A673 (cell line): Measurements from ENCODE around the gene SCRN2. TPM values are rescaled to one million over a fixed set of nuclear protein-coding genes. Genes with fewer than 3 reads are reported as not detected.

ENCODE experiments used
- BruUV-seq: library from RNA; stranded (reverse); fragments of 400-500 nt; replicated peaks from 2 replicates; lab custom pipeline; 2021; lab: Mats Ljungman, UMichigan
- CTCF ChIA-PET: fragments of 300-600 bp; sonication (Branson Sonifier 250); formaldehyde crosslinking; loops from one replicate; lab custom pipeline; 2022; ENCODE audit warnings: antibody characterized with exemption; lab: Charles Lee
- POLR2A ChIA-PET: fragments of 300-600 bp; sonication (Branson Sonifier 250); formaldehyde crosslinking; loops from one replicate; lab custom pipeline; 2022; ENCODE audit warnings: antibody characterized with exemption; ENCODE audit not compliant: low non-redundant PET; lab: Charles Lee
- DNase-seq: peaks from one replicate; pipeline ENCODE4 v3.0.0-alpha.2; 2015; ENCODE audit warnings: low spot score
- H3K27ac ChIP-seq: fragments of 200-600 bp; sonication (generic); 2 replicates; pipeline ENCODE4 v1.5.1; 2016; ENCODE audit warnings: mixed run types, low read depth, mild to moderate bottlenecking, mixed read lengths, antibody characterized with exemption, low read length; ENCODE audit not compliant: poor library complexity, severe bottlenecking
- H3K27me3 ChIP-seq: fragments of 200-600 bp; sonication (generic); replicated peaks from 2 replicates; pipeline ENCODE4 v1.6.1; 2017; ENCODE audit warnings: mixed run types, low read depth, mild to moderate bottlenecking, mixed read lengths, antibody characterized with exemption, low read length; ENCODE audit not compliant: insufficient read depth, poor library complexity
- H3K36me3 ChIP-seq: fragments of 200-600 bp; sonication (generic); 2 replicates; pipeline ENCODE4 v1.6.1; 2016; ENCODE audit warnings: mixed run types, mild to moderate bottlenecking, mixed read lengths, antibody characterized with exemption, low read length; ENCODE audit not compliant: insufficient read depth, poor library complexity, severe bottlenecking
- H3K4me1 ChIP-seq: fragments of 200-600 bp; sonication (generic); 2 replicates; pipeline ENCODE4 v1.6.1; 2017; ENCODE audit warnings: mixed run types, mild to moderate bottlenecking, mixed read lengths, antibody characterized with exemption, low read length; ENCODE audit not compliant: insufficient read depth, poor library complexity, severe bottlenecking
- H3K4me3 ChIP-seq: fragments of 200-600 bp; sonication (generic); 2 replicates; pipeline ENCODE4 v1.5.1; 2016; ENCODE audit warnings: low read depth, mixed run types, mild to moderate bottlenecking, mixed read lengths, low read length; ENCODE audit not compliant: poor library complexity, severe bottlenecking
- H3K9me3 ChIP-seq: fragments of 200-600 bp; sonication (generic); 2 replicates; pipeline ENCODE4 v1.6.1; 2016; ENCODE audit warnings: mixed run types, low read depth, mild to moderate bottlenecking, mixed read lengths, antibody characterized with exemption, low read length; ENCODE audit not compliant: poor library complexity, severe bottlenecking
- CTCF ChIP-seq: fragments of 300-800, 200-600 bp; sonication (generic); conservative IDR thresholded peaks from 2 replicates; pipeline ENCODE4 v1.5.1; 2017; ENCODE audit warnings: low read depth, mild to moderate bottlenecking, antibody characterized with exemption, low read length, moderate library complexity, mixed read lengths
- EZH2 ChIP-seq: fragments of 200-600 bp; sonication (generic); IDR thresholded peaks from 2 replicates; pipeline ENCODE4 v1.6.1; 2017; ENCODE audit warnings: borderline replicate concordance, low read depth, mild to moderate bottlenecking, mixed read lengths, antibody characterized with exemption, low read length; ENCODE audit not compliant: poor library complexity, severe bottlenecking
- intact Hi-C: fragments of 100-400 bp; cut with micrococcal nuclease; formaldehyde crosslinking; loops from one replicate; pipeline ENCODE4 v1.10.0; 2022; ENCODE audit not compliant: unreplicated experiment
- total RNA-seq: library from RNA; stranded (reverse); gene quantifications from 2 replicates; pipeline ENCODE4 v1.2.3, GENCODE V29; 2021

SCRN2 gene
- total RNA-seq, 1 experiment from 2014 or later = 6.2 TPM

DNA sequence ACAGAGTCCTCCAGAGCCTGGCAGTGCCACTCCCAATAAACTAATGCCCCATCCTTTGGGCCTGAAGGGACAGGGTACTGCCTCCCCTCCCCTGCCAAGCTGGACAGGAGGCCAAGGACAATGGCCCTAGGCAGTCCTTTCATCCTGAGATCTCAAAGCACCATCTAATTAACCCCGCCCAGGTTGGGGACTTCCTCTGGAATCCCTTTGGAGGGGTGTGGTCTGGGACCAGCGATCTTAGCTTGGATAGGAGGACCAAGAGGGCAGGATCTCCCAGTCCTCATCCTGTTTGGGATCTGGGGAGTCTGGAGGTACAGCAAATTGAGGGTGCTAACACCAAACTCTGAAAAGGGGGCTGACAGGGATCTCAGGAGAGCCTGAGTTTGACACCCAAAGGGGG is 28.0 kb upstream of the SCRN2 start:
- H3K27me3 ChIP-seq = peaks cover under 1% of the 10 kb centered on the region
- no TSS peak for BruUV-seq
- DNase-seq = no peak
- ChIA-PET POLR2A (no interaction called here), CTCF (interaction anchor here (0.5 kb wide), 1 partner anchor 47 kb away, joined by 3 read pairs; the partner anchor contains the start of gene OSBPL7)
- TF ChIP-seq EZH2 = no peak
- TF ChIP-seq CTCF = no peak
- intact Hi-C loops = no loop called here
- no peak overlapping the region for H3K27ac ChIP-seq
- no peak overlapping the region for H3K4me3 ChIP-seq
- H3K36me3 ChIP-seq = no peaks in the 10 kb centered on the region
- peaks cover 10% of the 10 kb centered on the region for H3K4me1 ChIP-seq
- H3K9me3 ChIP-seq = no peaks in the 10 kb centered on the region

- BruUV-seq = no TSS peak
- Histone ChIP-seq H3K9me3 (no peaks in the 10 kb centered on the region), H3K27ac (no peak overlapping the region), H3K27me3 (no peaks in the 10 kb centered on the region), H3K4me3 (no peak overlapping the region), H3K36me3 (no peaks in the 10 kb centered on the region), H3K4me1 (peaks cover 10% of the 10 kb centered on the region)
- DNase-seq = no peak
- intact Hi-C loops = no loop called here
- POLR2A ChIA-PET = no interaction called here
- CTCF ChIA-PET = no interaction called here
- TF ChIP-seq EZH2 (no peak), CTCF (no peak)
These were observed 26.9 kb upstream of the SCRN2 start for GRCh38 chr17:47867813-47868533.

GRCh38 chr17:47866941-47867340 is 25.9 kb upstream of the SCRN2 start:
- CTCF ChIA-PET = no interaction called here
- intact Hi-C loops = no loop called here
- Histone ChIP-seq H3K36me3 (no peaks in the 10 kb centered on the region), H3K9me3 (no peaks in the 10 kb centered on the region), H3K27ac (no peak overlapping the region), H3K4me3 (no peak overlapping the region), H3K27me3 (no peaks in the 10 kb centered on the region), H3K4me1 (peaks cover 10% of the 10 kb centered on the region)
- POLR2A ChIA-PET = no interaction called here
- BruUV-seq = no TSS peak
- no peak for TF ChIP-seq CTCF
- no peak for TF ChIP-seq EZH2
- DNase-seq = no peak
